IMR-90 (cell line): Measurements from ENCODE around the gene TRIM17. TPM values are rescaled to one million over a fixed set of nuclear protein-coding genes. Genes with fewer than 3 reads are reported as not detected.

ENCODE experiments used
- ATAC-seq: fragments of 200-7000 bp; cut with Tn5 transposase; 2 replicates; pipeline ENCODE4 v1.9.1; 2020; ENCODE audit warnings: low read depth, mild to moderate bottlenecking, moderate library complexity
- BruUV-seq: library from RNA; stranded (reverse); fragments of 400-500 nt; replicated peaks from 2 replicates; lab custom pipeline; 2021; lab: Mats Ljungman, UMichigan
- CTCF ChIA-PET: fragments of 300-600 bp; formaldehyde crosslinking; extraction: SDS; loops from one replicate; lab custom pipeline; 2021; ENCODE audit warnings: antibody characterized with exemption; lab: Yijun Ruan, JAX
- POLR2A ChIA-PET: fragments of 300-600 bp; sonication (Branson Sonifier 250); formaldehyde crosslinking; loops from one replicate; lab custom pipeline; 2022; ENCODE audit warnings: antibody characterized with exemption; ENCODE audit not compliant: unreplicated experiment; lab: Charles Lee
- DNase-seq: peaks from one replicate; pipeline ENCODE4 v3.0.0; 2013
- H2AFZ ChIP-seq: replicated peaks from 2 replicates; pipeline ENCODE3; 2013; ENCODE audit warnings: low read length, mild to moderate bottlenecking; ENCODE audit not compliant: poor library complexity
- H2AK5ac ChIP-seq: 2 replicates; pipeline ENCODE4 v1.6.1; 2013; ENCODE audit warnings: low read depth, low read length, inconsistent platforms
- H2AK9ac ChIP-seq: replicated peaks from 2 replicates; pipeline ENCODE3; 2013; ENCODE audit warnings: mild to moderate bottlenecking, low read depth, low read length, moderate library complexity; ENCODE audit not compliant: poor library complexity
- H2BK120ac ChIP-seq: 2 replicates; pipeline ENCODE4 v1.6.1; 2013; ENCODE audit warnings: low read depth, low read length, inconsistent platforms
- H2BK15ac ChIP-seq: 3 replicates; pipeline ENCODE4 v1.6.1; 2013; ENCODE audit warnings: low read depth, low read length, inconsistent platforms
- H2BK20ac ChIP-seq: 2 replicates; pipeline ENCODE4 v1.6.1; 2013; ENCODE audit warnings: low read depth, mild to moderate bottlenecking, inconsistent platforms, low read length, moderate library complexity
- H2BK5ac ChIP-seq: 2 replicates; pipeline ENCODE4 v1.6.1; 2013; ENCODE audit warnings: mild to moderate bottlenecking, low read depth, low read length, inconsistent platforms; ENCODE audit not compliant: poor library complexity, severe bottlenecking
- H3K14ac ChIP-seq: replicated peaks from 2 replicates; pipeline ENCODE4 v1.6.1; 2013; ENCODE audit warnings: low read depth, low read length, inconsistent platforms
- H3K18ac ChIP-seq: 2 replicates; pipeline ENCODE4 v1.6.1; 2013; ENCODE audit warnings: low read depth, low read length, control low read depth
- H3K23ac ChIP-seq: 2 replicates; pipeline ENCODE4 v1.6.1; 2013; ENCODE audit warnings: low read depth, low read length, inconsistent platforms
- H3K27ac ChIP-seq: 2 replicates; pipeline ENCODE4 v1.5.1; 2013; ENCODE audit warnings: mild to moderate bottlenecking, control low read depth, low read length; ENCODE audit not compliant: insufficient read depth
- H3K27me3 ChIP-seq: 2 replicates; pipeline ENCODE4 v1.6.1; 2013; ENCODE audit warnings: low read length; ENCODE audit not compliant: control insufficient read depth, insufficient read depth
- H3K36me3 ChIP-seq: 2 replicates; pipeline ENCODE4 v1.6.1; 2013; ENCODE audit warnings: low read length, mixed read lengths; ENCODE audit not compliant: control insufficient read depth, insufficient read depth
- H3K4ac ChIP-seq: 2 replicates; pipeline ENCODE4 v1.6.1; 2013; ENCODE audit warnings: low read depth, low read length, inconsistent platforms
- H3K4me1 ChIP-seq: 2 replicates; pipeline ENCODE4 v1.6.1; 2013; ENCODE audit warnings: low read length, mixed read lengths; ENCODE audit not compliant: control insufficient read depth, insufficient read depth
- H3K4me2 ChIP-seq: 2 replicates; pipeline ENCODE4 v1.6.1; 2013; ENCODE audit warnings: low read depth, mild to moderate bottlenecking, control low read depth, low read length, moderate library complexity
- H3K4me3 ChIP-seq: 2 replicates; pipeline ENCODE4 v1.5.1; 2013; ENCODE audit warnings: low read depth, mild to moderate bottlenecking, control low read depth, low read length, moderate library complexity; ENCODE audit not compliant: insufficient read depth
- H3K56ac ChIP-seq: 2 replicates; pipeline ENCODE4 v1.6.1; 2013; ENCODE audit warnings: low read length, inconsistent platforms; ENCODE audit not compliant: insufficient read depth; ENCODE audit errors: extremely low read depth
- H3K79me1 ChIP-seq, 2 experiments: 2 replicates each; pipeline ENCODE4 v1.6.1; 2013; ENCODE audit warnings: low read length in 2 of 2, inconsistent platforms in 1 of 2, low read depth in 1 of 2
- H3K9ac ChIP-seq: 2 replicates; pipeline ENCODE4 v1.6.1; 2013; ENCODE audit warnings: low read depth, low read length, control low read depth
- H3K9me1 ChIP-seq: 2 replicates; pipeline ENCODE4 v1.6.1; 2013; ENCODE audit warnings: low read length, inconsistent platforms; ENCODE audit not compliant: insufficient read depth
- H3K9me3 ChIP-seq: 2 replicates; pipeline ENCODE4 v1.6.1; 2013; ENCODE audit warnings: low read length; ENCODE audit not compliant: control insufficient read depth, insufficient read depth
- H4K20me1 ChIP-seq: 2 replicates; pipeline ENCODE4 v1.6.1; 2013; ENCODE audit warnings: low read length, inconsistent platforms; ENCODE audit not compliant: insufficient read depth
- H4K5ac ChIP-seq: 2 replicates; pipeline ENCODE4 v1.6.1; 2013; ENCODE audit warnings: mild to moderate bottlenecking, low read depth, low read length, control low read depth
- H4K8ac ChIP-seq, 2 experiments: 2 replicates each; pipeline ENCODE4 v1.6.1; 2013; ENCODE audit warnings: low read depth in 2 of 2, low read length in 2 of 2, control low read depth in 1 of 2, inconsistent platforms in 1 of 2
- H4K91ac ChIP-seq: 2 replicates; pipeline ENCODE4 v1.6.1; 2013; ENCODE audit warnings: low read depth, low read length, inconsistent platforms; ENCODE audit not compliant: insufficient read depth
- CEBPB ChIP-seq: IDR thresholded peaks from 2 replicates; pipeline ENCODE4 v1.6.1; 2012; ENCODE audit warnings: low read depth, low read length, improper control_type of control experiment
- CHD1 ChIP-seq: IDR thresholded peaks from 2 replicates; pipeline ENCODE4 v1.6.1; 2012; ENCODE audit warnings: low read depth, low read length, improper control_type of control experiment
- CTCF ChIP-seq: conservative IDR thresholded peaks from 2 replicates; pipeline ENCODE4 v1.5.1; 2012; ENCODE audit warnings: mild to moderate bottlenecking, low read depth, low read length, improper control_type of control experiment
- ELK1 ChIP-seq: fragments of 150-350 bp; IDR thresholded peaks from 2 replicates; pipeline ENCODE4 v1.6.1; 2016; ENCODE audit warnings: low read depth, mild to moderate bottlenecking, low read length, moderate library complexity, borderline replicate concordance
- FOS ChIP-seq: fragments of 150-350 bp; IDR thresholded peaks from 2 replicates; pipeline ENCODE4 v1.6.1; 2016; ENCODE audit warnings: low read depth, low read length
- MAFK ChIP-seq: IDR thresholded peaks from 2 replicates; pipeline ENCODE4 v1.6.1; 2012; ENCODE audit warnings: low read depth, low read length, improper control_type of control experiment
- MAZ ChIP-seq: IDR thresholded peaks from 2 replicates; pipeline ENCODE4 v1.6.1; 2012; ENCODE audit warnings: low read depth, mild to moderate bottlenecking, low read length, improper control_type of control experiment, moderate library complexity, borderline replicate concordance
- MXI1 ChIP-seq: IDR thresholded peaks from 2 replicates; pipeline ENCODE4 v1.6.1; 2012; ENCODE audit warnings: low read depth, mild to moderate bottlenecking, low read length, moderate library complexity, borderline replicate concordance
- NFE2L2 ChIP-seq: fragments of 150-350 bp; IDR thresholded peaks from 2 replicates; pipeline ENCODE4 v1.6.1; 2016; ENCODE audit warnings: low read depth, mild to moderate bottlenecking, low read length
- POLR2A ChIP-seq: IDR thresholded peaks from 2 replicates; pipeline ENCODE4 v1.6.1; 2012; ENCODE audit warnings: mild to moderate bottlenecking, low read depth, low read length
- RAD21 ChIP-seq: IDR thresholded peaks from 2 replicates; pipeline ENCODE4 v1.6.1; 2012; ENCODE audit warnings: low read length, improper control_type of control experiment
- RCOR1 ChIP-seq: IDR thresholded peaks from 2 replicates; pipeline ENCODE4 v1.6.1; 2012; ENCODE audit warnings: mild to moderate bottlenecking, low read length, improper control_type of control experiment; ENCODE audit not compliant: insufficient replicate concordance
- RFX5 ChIP-seq: IDR thresholded peaks from 2 replicates; pipeline ENCODE4 v1.8.0; 2012; ENCODE audit warnings: low read depth, mild to moderate bottlenecking, low read length, moderate library complexity
- SMC3 ChIP-seq: fragments of 150-350 bp; IDR thresholded peaks from 2 replicates; pipeline ENCODE4 v1.6.1; 2016; ENCODE audit warnings: low read depth, mild to moderate bottlenecking, antibody characterized with exemption, low read length, moderate library complexity
- USF2 ChIP-seq: fragments of 150-350 bp; IDR thresholded peaks from 2 replicates; pipeline ENCODE4 v1.6.1; 2017; ENCODE audit warnings: mild to moderate bottlenecking, antibody characterized with exemption, low read length, low read depth
- WGBS, 2 experiments: methylation state at CpG; one replicate each; pipeline versions ENCODE4 v1.1.5 to v1.1.7; 2013; ENCODE audit warnings: missing lambda C conversion rate in 2 of 2; ENCODE audit not compliant: insufficient read length in 1 of 2; ENCODE audit errors: extremely low coverage in 2 of 2; 5-methylcytosine and 5-hydroxymethylcytosine counted together
- dilution Hi-C: fragments of 300-500 bp; cut with HindIII; formaldehyde crosslinking; loops from one replicate; pipeline ENCODE4 v1.14.3; 2018; ENCODE audit warnings: low sequenced_read_pairs; ENCODE audit not compliant: unreplicated experiment
- in situ Hi-C: fragments of 300-500 bp; cut with MboI; formaldehyde crosslinking; loops from 3 replicates; pipeline ENCODE4 v1.14.3; 2019; ENCODE audit warnings: low sequenced_read_pairs, inconsistent platforms, mixed read lengths
- intact Hi-C: fragments of 100-400 bp; cut with micrococcal nuclease; formaldehyde crosslinking; loops from 2 replicates; pipeline ENCODE4 v1.10.0; 2022
- polyA plus RNA-seq, 3 experiments: library from polyadenylated mRNA; depleted of rRNA; stranded (reverse); fragments of >200 nt; gene quantifications; 2 replicates each; pipeline ENCODE4 v1.2.3, GENCODE V29; 2012; ENCODE audit warnings: low replicate concordance in 1 of 3
- total RNA-seq: library from RNA; depleted of rRNA; stranded (reverse); fragments of >200 nt; gene quantifications from 2 replicates; pipeline ENCODE4 v1.2.3, GENCODE V29; 2012

Gene TRIM17
- total and polyA plus RNA-seq, 2 of the 4 experiments (the other 2 are of a cell fraction): 0.39 TPM; not detected in 1

GRCh38 chr1:228429007-228429406 lies 12.3 kb upstream of the TRIM17 start:
- Histone ChIP-seq H3K9me1 (0 out of 2 replicates have a peak, but pooled peaks cover 5% of the 10 kb centered on the region), H4K5ac (no peak overlapping the region), H3K14ac (no peak overlapping the region), H4K20me1 (no peaks in the 10 kb centered on the region), H3K4me3 (no peak overlapping the region), H2BK20ac (no peak overlapping the region), H3K4me2 (no peak overlapping the region), H3K27ac (no peak overlapping the region), H4K8ac (no peak overlapping the region), H3K4me1 (no peaks in the 10 kb centered on the region), H2AK9ac (no peak overlapping the region), H2BK120ac (no peak overlapping the region), H3K23ac (no peak overlapping the region), H2BK15ac (no peak overlapping the region), H2BK5ac (no peak overlapping the region), H3K4ac (no peak overlapping the region), H3K79me1 (no peaks in the 10 kb centered on the region), H3K36me3 (peaks cover 3% of the 10 kb centered on the region), H3K27me3 (no peaks in the 10 kb centered on the region), H3K56ac (no peak overlapping the region), H3K9ac (no peak overlapping the region), H2AFZ (no peak overlapping the region), H3K18ac (no peak overlapping the region), H3K9me3 (no peaks in the 10 kb centered on the region), H2AK5ac (no peak overlapping the region), H4K91ac (no peak overlapping the region)
- DNase-seq (no peak), ATAC-seq (no peak)
- BruUV-seq: no TSS peak
- CTCF ChIA-PET: no interaction called here
- TF ChIP-seq CTCF: no peak
- TF ChIP-seq USF2: no peak
- TF ChIP-seq CHD1: no peak
- TF ChIP-seq MAZ: no peak
- no peak for TF ChIP-seq FOS
- TF ChIP-seq RFX5: no peak
- no peak for TF ChIP-seq RCOR1
- TF ChIP-seq MAFK: no peak
- no peak for TF ChIP-seq RAD21
- no peak for TF ChIP-seq POLR2A
- TF ChIP-seq NFE2L2: no peak
- TF ChIP-seq MXI1: no peak
- no peak for TF ChIP-seq SMC3
- TF ChIP-seq ELK1: no peak
- TF ChIP-seq CEBPB: no peak
- intact Hi-C loops: no loop called here
- in situ Hi-C loops: no loop called here
- WGBS, 2 experiments: 77% methylated on average over 7 of the region's 8 CpGs; no CpG with 5 or more reads in 1 of the 2 experiments
- dilution Hi-C loops: no loop called here
- POLR2A ChIA-PET: no interaction called here
